HG02885 (cell line): Measurements from ENCODE around the gene MAT2B.

Experiments used
- ATAC-seq: cut with Tn5 transposase; IDR thresholded peaks from one replicate; pipeline ENCODE4 v1.9.1; 2021; ENCODE audit warnings: mild to moderate bottlenecking; ENCODE audit not compliant: unreplicated experiment, poor library complexity

MAT2B gene

DNA sequence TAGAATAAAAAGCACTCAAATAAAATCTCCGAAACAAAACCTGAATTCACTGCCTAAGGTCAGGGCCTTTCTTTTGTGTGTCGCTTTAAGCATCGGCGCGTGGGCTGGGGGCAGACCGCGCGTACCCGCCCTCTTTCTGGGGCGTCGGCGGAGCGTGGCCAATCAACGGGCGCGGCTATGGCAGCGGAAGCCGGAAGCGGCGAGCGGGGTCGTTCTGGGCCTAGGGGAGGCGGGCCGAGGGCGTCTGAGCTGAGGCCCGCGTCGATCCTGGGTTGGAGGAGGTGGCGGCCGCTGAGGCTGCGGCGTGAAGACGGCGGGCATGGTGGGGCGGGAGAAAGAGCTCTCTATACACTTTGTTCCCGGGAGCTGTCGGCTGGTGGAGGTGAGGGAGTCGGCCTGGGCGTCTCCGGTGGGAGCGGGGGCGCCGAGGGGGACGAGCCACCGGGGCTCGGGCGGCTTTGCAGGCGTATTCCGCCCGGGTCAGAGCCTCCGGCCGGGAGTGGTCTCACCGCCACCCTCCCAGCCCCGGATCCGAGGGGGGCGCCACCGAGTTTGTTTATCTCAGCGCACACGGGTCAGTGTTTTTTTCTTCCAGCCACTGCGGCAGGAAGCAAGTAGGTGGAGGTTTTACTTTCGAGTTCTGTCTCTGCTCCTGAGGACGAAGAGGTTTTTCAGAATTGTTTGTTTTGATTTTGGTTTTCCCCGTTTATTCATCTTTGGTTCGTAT is at the start of gene MAT2B:
Gene MAT2B, plus strand, starts transcription at position 252 of the 727 bp plus-strand sequence. Its CDS starts 68 bp downstream, at position 320.
- peak; percentile 85 for ATAC-seq

DNA sequence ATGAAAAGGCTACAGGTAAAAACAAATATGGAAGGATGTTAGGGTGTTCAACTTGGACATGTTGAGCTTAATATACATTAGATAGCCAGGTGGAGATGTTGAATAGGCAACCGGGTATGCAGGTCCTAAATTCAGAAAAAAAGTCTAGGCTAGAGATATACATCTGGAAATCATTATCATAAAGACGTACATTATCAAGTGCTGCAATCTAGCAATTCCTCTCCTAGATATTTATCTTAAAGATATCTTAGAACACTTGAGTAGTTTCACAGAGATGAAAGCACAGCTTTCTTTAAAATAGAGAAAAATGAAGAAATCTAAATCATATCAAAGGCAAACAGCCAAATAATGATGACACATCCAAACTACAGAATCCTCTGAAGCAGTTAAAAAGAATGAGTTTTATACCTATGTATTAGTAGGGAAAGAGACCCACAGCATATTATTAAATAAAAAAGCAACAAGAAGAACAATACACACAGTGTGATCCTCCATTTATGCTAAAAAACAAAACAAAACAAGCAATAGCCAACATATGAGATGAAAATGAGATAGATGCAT is 49.3 kb upstream of the MAT2B start:
- no peak for ATAC-seq

DNA sequence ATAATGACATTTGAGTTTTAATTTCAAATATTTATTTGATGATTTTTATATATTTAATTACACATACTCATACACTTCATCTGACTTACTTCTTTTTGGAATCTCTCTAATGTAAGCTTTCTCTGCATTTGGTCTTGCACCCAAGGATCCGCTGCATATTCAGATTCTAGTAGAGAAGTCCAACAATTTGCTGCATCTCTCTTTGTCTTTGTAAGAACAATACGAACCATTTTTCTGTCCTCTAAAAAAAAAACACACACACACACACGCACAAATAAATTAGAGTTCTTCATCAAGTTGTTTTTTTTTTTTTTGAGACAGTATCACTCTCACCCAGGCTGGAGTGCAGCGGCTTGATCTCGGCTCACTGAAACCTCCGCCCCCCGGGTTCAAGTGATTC is 48.6 kb upstream of the MAT2B start:
- no peak for ATAC-seq

DNA sequence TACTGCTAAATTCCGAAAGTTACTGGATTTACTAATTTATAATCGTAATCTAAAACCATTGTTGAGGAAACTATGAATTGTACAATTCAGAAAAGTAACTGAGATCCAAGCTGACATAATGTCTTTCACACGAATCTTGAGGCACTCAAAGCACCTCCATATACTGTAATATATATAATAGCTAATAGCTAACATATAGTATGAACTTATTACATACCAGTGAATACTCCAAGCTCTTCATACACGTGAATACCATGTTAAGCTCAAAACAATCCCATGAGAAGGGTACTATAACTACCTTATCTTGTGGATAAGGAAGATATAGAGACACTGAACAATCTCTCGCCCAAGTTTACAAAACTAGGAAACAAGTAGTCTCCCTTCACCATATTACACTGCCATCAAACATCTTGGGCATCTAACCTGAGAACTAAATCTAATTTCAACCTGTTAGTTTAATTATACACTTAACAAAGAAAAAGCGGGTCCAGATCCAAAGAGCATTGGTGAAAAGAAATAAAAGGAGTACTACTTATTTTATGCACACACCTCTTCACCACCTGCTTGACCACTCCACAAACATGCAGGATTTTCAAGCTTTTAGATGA is 46.5 kb upstream of the MAT2B start:
- ATAC-seq, result no peak

DNA sequence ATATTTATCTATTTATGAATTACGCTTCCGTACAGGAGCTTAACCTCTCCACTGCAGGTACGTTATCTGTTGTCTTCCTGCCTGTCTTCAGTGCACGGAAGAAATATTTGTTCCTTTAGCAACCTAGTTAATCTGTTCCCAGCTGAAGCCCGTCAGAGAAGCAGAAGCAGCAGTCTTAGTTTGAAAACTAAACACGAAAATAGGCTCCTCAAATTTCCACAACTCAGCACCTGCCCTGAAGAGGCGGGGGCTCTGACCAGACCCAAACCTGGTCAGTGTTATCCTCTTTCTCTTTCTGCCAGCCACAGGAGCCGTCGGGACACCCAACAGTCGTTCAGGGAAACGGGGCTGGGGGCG is 46.0 kb upstream of the MAT2B start:
- peak; percentile 2 for ATAC-seq

DNA sequence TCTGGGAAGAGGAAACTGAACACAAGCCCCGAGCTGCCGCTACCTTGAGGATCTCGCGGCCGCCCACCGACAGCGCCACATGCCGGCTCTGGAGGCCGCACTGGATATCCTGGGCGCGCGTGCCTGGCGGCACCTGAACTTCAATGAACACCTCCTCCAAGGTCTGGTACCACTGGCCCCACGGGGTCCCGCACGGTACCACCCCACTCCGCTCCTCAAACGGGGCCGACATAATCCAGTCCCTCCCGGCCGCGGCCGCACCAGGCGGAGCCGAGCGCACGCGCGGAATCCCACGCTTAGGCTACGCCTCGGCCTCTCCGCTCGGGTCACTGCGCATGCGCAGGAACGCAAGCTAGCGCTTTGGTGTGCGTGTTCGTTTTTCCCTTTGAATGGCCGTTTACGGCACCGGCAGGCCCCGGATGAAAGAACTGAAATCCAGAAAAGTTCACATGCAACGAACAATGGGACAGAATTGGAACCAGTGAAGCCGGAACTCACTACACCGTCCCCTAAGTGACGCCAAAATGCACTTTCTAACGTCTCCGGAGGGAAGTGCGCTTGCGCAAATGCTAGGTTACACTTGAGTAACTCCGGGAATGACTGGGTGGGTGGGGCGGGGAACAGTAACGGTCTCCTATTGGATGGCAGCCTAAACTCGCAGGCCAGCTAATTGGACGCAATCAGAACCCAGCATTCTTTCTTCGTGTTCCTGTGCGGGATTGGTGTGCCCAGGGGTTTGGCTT is 45.4 kb upstream of the MAT2B start, which contains the start of gene NUDCD2:
Gene NUDCD2, minus strand, starts transcription at position 284 of the 743 bp plus-strand sequence. Its CDS starts 52 bp downstream, at position 232.
- ATAC-seq, result peak; percentile 80

DNA sequence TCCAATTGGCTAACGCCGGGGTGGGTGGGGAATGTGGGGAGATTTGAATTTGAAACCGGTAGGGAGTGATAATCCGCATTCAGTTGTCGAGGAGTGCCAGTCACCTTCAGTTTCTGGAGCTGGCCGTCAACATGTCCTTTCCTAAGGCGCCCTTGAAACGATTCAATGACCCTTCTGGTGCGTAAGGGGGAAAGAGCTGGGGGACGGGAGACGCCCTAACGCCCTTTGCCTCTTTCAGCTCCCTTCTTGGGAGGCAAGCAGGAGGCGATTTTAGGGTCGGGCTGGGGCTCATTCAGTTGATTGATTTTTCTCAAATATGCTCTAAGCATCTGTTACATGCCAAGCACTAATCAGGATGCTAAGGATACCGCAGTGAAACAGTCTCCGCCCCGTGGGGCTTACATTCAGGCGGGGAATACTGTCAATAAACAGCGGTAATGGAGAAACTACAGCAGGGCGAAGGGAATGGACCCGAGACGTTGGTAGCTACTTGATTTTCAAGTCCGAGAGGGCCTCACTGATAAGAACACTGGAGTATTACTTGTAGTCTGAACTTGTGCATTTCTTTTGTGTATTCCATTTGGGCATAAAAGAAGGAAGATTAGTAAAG is 44.8 kb upstream of the MAT2B start, which contains the start of gene HMMR:
Gene HMMR, plus strand, starts transcription at position 71 of the 610 bp plus-strand sequence. Its CDS starts 61 bp downstream, at position 132.
- ATAC-seq, result no peak

DNA sequence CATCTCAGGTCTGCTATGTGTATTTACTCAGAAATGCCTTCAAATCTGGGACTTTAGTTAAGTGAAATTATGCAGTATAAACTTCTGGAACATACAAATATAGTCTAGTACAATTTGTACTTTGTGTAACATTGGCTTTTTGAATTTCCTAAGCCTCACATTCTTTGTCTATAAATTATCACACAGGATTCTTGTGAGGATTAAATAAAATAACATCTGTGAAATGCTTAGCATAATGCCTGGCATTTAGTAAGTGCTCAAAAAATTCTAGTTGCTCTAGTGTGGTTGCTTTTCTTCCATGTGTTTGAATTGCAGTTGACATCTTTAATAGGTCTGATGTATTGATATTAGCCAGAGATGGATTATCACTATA is 42.4 kb upstream of the MAT2B start:
- ATAC-seq, result no peak

DNA sequence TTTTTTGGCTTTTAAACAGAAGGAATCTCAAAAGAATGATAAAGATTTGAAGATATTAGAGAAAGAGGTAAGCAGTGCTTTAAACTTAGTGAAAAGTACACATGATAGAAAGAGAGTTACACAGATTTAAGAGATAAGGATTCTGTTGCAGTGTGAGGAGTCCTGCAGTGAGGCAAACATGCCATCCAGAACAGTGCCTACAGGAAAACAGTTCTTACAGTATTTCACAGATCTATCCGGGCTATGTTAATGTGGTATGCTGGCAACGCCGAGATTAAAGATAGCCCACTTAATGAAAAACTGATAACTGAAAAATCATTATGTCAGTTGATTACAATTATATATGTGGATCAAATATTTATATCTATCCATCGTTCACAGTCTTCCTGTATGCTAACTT is 37.7 kb upstream of the MAT2B start:
- no peak for ATAC-seq

DNA sequence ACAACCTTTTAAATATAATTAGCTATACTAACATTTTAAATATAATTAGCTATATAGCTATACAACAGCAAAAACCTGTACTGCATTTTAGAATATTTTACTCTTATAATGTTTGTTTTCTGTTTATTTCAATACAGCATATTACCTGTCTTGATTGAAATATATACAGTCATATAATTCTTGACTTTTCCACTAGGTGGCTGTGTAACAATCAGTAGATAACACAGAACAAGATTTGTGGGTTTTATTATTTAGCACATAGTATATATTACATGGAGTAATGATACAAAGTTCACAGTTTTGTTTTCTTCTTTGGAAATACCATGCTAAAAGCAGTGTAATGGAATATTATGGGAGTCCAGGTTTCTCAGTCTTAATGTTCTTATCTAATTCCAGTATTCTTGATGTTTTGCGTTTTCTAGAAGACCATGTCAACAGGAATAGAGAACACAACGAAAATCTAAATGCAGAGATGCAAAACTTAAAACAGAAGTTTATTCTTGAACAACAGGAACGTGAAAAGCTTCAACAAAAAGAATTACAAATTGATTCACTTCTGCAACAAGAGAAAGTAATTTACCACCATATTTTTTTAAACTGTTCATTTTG is 31.7 kb upstream of the MAT2B start:
- no peak for ATAC-seq

DNA sequence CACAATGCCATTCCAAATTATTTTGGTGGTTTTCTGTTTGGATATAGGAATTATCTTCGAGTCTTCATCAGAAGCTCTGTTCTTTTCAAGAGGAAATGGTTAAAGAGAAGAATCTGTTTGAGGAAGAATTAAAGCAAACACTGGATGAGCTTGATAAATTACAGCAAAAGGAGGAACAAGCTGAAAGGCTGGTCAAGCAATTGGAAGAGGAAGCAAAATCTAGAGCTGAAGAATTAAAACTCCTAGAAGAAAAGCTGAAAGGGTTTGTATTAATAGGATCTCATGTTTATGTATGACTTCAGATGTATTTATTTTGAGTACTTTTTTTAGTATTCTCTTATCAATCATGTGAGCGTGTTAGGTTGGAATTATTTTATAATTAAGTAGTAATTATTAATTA is 30.0 kb upstream of the MAT2B start:
- no peak for ATAC-seq

DNA sequence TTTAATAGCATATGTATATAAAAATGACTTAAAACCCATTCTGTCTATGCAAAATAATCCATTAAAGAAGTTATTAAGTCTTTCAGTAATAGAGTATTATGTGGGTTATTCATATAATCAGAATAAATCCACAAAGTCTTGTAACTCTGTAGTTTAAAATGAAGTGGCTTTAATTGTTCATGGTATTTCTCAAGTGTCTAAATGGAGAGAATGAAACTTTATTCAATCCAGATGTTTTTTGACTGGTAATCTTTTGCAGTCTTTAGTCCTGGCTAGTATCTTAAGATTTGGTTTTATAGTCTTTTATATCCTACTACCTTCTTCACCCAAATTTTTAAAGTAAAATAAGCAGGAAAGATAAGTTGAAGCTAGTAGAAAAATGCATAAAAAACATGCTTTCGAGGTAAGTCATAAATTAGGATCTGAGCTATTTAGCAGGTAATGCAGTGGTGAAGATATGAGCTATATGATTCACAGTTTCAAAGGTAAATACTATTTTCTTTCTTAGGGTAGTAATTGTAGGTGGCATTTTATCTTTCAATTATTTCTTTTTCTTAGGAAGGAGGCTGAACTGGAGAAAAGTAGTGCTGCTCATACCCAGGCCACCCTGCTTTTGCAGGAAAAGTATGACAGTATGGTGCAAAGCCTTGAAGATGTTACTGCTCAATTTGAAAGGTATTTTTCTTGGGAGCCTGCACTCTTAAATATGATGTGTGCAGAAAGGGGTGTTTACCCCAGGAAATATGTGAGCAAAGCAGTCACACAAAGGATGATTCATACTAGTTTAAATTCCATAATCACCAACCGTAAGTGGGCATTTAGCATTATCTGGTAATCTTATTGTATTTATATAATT is 27.1 kb upstream of the MAT2B start:
- ATAC-seq, result no peak

DNA sequence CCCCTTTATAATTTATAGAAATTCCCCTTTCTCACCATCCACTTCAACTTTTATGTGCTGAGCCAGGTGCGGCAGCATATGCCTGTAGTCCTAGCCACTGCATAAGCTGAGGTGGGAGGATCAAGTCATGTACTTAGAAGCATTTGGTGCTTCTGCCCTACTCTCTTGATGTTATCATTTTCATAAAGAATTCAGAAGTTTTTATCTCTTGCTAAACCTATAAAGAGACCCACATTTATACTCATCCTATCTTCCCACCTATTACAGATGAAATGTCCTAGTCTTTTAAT is 26.5 kb upstream of the MAT2B start:
- ATAC-seq, result no peak

DNA sequence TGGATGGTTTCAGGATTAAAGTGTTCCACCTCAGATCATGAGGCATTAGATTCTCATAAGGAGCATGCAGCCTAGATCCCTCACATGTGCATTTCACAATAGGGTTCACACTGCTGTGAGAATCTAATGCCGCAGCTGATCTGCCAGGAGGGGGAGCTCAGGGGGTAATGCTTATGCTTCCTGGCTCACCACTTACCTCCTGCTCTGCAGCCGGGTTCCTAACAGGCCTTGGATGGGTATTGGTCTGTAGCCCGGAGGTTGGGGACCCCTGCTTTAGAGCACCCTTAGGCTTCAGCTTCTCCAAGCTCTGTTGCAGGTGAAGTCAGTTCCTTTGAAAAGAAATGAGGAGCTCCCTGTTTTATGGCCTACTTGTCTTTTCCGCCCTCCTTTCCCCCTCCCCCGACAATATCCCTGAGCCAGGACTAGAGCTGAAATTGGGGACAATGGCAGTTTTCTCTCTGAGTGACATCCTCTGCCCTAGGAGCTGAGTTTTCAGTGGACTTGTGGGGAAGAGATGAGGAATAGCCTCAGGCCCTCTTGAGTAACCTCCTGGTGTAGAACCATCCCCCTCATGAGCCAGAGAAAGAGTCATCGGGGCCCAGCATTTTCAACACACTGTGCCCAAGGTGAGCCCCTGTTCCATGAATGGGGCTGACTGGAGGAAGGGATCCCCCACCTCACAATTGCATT is 16.2 kb upstream of the MAT2B start:
- ATAC-seq, result no peak

DNA sequence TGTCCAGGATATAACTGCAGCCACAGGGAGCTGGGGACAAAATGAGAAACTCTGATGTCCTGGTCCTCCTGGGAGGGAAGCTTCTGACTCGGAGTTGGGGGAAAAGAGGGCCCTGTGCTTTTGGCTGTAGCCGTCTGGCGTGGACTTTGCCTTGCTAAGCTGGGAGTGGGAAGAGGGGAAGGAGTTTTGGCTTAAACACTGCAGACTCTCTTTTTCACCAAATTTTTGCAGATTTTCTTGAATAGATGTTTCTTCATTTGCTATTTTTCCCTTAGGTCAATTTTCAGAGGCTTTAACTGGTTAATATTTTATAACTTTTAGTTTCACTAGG is 15.7 kb upstream of the MAT2B start:
- no peak for ATAC-seq

DNA sequence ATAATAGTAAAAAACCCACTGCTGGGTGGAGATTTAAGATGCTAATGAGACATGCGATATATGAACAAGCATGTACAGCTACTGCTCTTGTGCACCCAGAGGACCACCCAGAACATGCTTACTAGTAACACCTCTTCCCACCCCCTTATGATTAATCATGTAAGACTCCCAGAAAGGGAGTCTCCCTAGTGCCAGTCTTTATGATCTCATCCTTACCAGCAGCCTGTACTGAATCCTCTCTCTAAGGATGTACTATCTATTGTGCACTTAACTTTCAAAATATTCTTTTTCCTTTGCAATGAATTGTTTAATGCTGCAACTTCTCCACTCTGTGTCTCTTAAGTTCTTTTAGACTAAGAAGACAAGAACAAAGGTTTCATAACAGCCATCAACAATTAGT is 9.1 kb upstream of the MAT2B start:
- no peak for ATAC-seq

DNA sequence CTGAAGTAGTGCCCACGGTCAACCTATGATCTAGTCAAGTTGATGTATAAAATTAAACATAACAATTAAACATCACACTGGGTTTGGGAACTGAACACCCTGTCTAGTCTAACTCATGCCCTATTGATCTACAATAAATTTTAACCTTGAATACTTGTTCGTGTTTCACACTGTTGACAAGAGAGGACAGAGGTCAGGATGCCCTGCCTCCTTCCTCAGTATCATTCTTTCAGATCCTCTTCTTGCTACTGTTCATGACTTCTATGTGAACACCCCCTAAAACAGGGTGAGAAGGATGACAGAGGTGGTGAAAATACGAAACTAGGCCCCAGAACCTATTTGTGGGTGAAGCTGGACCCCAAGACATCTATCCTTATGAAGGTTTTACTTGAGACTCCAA is 8.1 kb upstream of the MAT2B start:
- ATAC-seq, result peak; percentile 74

DNA sequence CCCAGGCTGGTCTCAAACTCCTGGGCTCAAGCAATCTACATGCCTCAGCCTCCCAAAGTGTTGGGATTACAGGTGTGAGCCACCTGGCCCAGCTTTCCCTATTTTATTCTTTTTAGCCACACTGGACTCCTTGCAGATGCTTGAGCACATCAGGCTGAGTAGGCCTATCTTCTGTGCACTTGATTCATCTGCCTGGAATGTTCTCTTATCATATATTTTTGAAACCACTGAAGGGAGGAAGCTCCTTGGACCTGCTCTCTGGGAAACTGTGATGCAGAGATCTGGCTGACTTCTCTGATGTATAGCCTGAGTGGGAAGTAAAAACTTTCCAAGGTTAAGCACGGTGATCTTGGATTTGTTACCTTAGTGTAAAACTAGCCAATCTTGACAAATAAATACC is 6.5 kb upstream of the MAT2B start:
- no peak for ATAC-seq

DNA sequence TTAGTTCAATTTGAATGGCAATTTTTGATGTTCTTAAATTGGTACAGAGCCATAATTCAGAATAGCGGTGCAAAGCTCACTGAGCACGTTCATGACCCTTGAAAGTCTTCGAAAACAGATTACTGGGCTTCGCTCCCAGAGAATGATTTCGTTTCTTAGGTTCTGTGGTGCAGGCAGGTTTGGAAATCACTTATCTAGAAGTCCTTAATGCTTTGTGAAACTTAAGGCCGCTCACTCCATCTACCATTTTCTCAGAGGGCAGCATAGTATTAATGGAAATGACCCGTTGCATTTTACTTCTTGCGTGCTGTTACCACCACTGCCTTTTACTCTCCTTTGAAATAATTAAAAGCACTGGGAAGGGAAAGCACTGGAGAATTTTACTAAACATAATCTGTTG is 2.9 kb upstream of the MAT2B start:
- ATAC-seq, result no peak
